Stimulated activated naive CD8-positive, alpha-beta T cell treated with anti-CD3 and anti-CD28 coated beads, Interleukin-15, Interleukin-2, amounts not matched to agents 100 ng/mL and 50 ng/mL, for 24 hours (primary cell): ENCODE data around the gene CEL.
"Not testable (repeated sequence)": the region's sequence is repeated elsewhere in the genome, so short reads cannot be mapped to it uniquely, and the experiment has no call there.

ENCODE experiments used
- H3K27ac Mint-ChIP-seq: one replicate; pipeline ENCODE4 v1.8.0; 2021; ENCODE audit warnings: mild to moderate bottlenecking, mixed read lengths
- H3K27me3 Mint-ChIP-seq: one replicate; pipeline ENCODE4 v1.8.0; 2021; ENCODE audit warnings: mixed read lengths
- H3K36me3 Mint-ChIP-seq: one replicate; pipeline ENCODE4 v1.8.0; 2021; ENCODE audit warnings: low read depth, mixed read lengths
- H3K4me1 Mint-ChIP-seq: one replicate; pipeline ENCODE4 v1.8.0; 2021; ENCODE audit warnings: low read depth, mixed read lengths
- H3K4me3 Mint-ChIP-seq: one replicate; pipeline ENCODE4 v1.8.0; 2021; ENCODE audit warnings: mild to moderate bottlenecking, mixed read lengths
- H3K9me3 Mint-ChIP-seq: one replicate; pipeline ENCODE4 v1.8.0; 2021; ENCODE audit warnings: mixed read lengths

Gene CEL

DNA sequence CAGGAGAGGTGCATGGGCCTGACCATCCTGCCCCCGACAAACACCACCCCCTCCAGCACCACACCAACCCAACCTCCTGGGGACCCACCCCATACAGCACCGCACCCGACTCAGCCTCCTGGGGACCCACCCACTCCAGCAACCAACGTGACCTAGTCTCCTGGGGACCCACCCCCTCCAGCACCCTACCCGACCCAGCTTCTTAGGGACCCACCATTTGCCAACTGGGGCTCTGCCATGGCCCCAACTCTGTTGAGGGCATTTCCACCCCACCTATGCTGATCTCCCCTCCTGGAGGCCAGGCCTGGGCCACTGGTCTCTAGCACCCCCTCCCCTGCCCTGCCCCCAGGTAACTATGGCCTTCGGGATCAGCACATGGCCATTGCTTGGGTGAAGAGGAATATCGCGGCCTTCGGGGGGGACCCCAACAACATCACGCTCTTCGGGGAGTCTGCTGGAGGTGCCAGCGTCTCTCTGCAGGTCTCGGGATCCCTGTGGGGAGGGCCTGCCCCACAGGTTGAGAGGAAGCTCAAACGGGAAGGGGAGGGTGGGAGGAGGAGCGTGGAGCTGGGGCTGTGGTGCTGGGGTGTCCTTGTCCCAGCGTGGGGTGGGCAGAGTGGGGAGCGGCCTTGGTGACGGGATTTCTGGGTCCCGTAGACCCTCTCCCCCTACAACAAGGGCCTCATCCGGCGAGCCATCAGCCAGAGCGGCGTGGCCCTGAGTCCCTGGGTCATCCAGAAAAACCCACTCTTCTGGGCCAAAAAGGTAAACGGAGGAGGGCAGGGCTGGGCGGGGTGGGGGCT, 4.6 kb downstream of the CEL start:
- H3K27me3 Mint-ChIP-seq: no peaks in the 10 kb centered on the region

DNA sequence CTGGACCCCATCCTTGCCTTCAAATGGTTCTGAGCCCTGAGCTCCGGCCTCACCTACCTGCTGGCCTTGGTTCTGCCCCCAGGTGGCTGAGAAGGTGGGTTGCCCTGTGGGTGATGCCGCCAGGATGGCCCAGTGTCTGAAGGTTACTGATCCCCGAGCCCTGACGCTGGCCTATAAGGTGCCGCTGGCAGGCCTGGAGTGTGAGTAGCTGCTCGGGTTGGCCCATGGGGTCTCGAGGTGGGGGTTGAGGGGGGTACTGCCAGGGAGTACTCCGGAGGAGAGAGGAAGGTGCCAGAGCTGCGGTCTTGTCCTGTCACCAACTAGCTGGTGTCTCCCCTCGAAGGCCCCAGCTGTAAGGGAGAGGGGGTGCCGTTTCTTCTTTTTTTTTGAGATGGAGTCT, 5.2 kb downstream of the CEL start:
- no peaks in the 10 kb centered on the region for H3K27me3 Mint-ChIP-seq
- H3K4me1 Mint-ChIP-seq: no peaks in the 10 kb centered on the region
- H3K9me3 Mint-ChIP-seq: no peaks in the 10 kb centered on the region
- no peak overlapping the region for H3K27ac Mint-ChIP-seq
- H3K4me3 Mint-ChIP-seq: no peak overlapping the region
- H3K36me3 Mint-ChIP-seq: no peaks in the 10 kb centered on the region

More for the DNA sequence above, 4.6 kb downstream of the CEL start:
- H3K27ac Mint-ChIP-seq: no peak overlapping the region
- no peak overlapping the region for H3K4me3 Mint-ChIP-seq
- no peaks in the 10 kb centered on the region for H3K36me3 Mint-ChIP-seq
- no peaks in the 10 kb centered on the region for H3K9me3 Mint-ChIP-seq
- peaks cover 1% of the 10 kb centered on the region for H3K4me1 Mint-ChIP-seq

DNA sequence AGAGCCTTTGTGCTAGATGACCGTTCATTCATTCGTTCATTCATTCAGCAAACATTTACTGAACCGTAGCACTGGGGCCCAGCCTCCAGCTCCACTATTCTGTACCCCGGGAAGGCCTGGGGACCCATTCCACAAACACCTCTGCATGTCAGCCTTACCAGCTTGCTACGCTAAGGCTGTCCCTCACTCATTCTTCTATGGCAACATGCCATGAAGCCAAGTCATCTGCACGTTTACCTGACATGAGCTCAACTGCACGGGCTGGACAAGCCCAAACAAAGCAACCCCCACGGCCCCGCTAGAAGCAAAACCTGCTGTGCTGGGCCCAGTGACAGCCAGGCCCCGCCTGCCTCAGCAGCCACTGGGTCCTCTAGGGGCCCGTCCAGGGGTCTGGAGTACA, 6.0 kb downstream of the CEL start:
- no peaks in the 10 kb centered on the region for H3K36me3 Mint-ChIP-seq
- no peaks in the 10 kb centered on the region for H3K9me3 Mint-ChIP-seq
- H3K27me3 Mint-ChIP-seq: no peaks in the 10 kb centered on the region
- H3K4me1 Mint-ChIP-seq: no peaks in the 10 kb centered on the region
- no peak overlapping the region for H3K27ac Mint-ChIP-seq
- no peak overlapping the region for H3K4me3 Mint-ChIP-seq

DNA sequence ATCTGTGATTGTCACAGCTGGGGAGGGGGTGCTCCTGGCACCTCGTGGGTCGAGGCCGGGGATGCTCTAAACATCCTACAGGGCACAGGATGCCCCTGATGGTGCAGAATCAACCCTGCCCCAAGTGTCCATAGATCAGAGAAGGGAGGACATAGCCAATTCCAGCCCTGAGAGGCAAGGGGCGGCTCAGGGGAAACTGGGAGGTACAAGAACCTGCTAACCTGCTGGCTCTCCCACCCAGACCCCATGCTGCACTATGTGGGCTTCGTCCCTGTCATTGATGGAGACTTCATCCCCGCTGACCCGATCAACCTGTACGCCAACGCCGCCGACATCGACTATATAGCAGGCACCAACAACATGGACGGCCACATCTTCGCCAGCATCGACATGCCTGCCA, 6.7 kb downstream of the CEL start:
- not testable (repeated sequence) for H3K36me3 Mint-ChIP-seq, H3K27ac Mint-ChIP-seq, H3K4me1 Mint-ChIP-seq

DNA sequence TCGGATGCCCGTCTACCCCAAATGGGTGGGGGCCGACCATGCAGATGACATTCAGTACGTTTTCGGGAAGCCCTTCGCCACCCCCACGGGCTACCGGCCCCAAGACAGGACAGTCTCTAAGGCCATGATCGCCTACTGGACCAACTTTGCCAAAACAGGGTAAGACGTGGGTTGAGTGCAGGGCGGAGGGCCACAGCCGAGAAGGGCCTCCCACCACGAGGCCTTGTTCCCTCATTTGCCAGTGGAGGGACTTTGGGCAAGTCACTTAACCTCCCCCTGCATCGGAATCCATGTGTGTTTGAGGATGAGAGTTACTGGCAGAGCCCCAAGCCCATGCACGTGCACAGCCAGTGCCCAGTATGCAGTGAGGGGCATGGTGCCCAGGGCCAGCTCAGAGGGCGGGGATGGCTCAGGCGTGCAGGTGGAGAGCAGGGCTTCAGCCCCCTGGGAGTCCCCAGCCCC, 8.8 kb downstream of the CEL start:
- not testable (repeated sequence) for H3K9me3 Mint-ChIP-seq, H3K36me3 Mint-ChIP-seq, H3K4me3 Mint-ChIP-seq, H3K27ac Mint-ChIP-seq, H3K27me3 Mint-ChIP-seq, H3K4me1 Mint-ChIP-seq

More for the DNA sequence above, 6.7 kb downstream of the CEL start:
- not testable (repeated sequence) for H3K9me3 Mint-ChIP-seq, H3K27me3 Mint-ChIP-seq, H3K4me3 Mint-ChIP-seq

DNA sequence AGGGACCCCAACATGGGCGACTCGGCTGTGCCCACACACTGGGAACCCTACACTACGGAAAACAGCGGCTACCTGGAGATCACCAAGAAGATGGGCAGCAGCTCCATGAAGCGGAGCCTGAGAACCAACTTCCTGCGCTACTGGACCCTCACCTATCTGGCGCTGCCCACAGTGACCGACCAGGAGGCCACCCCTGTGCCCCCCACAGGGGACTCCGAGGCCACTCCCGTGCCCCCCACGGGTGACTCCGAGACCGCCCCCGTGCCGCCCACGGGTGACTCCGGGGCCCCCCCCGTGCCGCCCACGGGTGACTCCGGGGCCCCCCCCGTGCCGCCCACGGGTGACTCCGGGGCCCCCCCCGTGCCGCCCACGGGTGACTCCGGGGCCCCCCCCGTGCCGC, 9.2 kb downstream of the CEL start:
- H3K4me3 Mint-ChIP-seq, H3K27me3 Mint-ChIP-seq, H3K36me3 Mint-ChIP-seq, H3K4me1 Mint-ChIP-seq, H3K27ac Mint-ChIP-seq, H3K9me3 Mint-ChIP-seq: not testable (repeated sequence)

DNA sequence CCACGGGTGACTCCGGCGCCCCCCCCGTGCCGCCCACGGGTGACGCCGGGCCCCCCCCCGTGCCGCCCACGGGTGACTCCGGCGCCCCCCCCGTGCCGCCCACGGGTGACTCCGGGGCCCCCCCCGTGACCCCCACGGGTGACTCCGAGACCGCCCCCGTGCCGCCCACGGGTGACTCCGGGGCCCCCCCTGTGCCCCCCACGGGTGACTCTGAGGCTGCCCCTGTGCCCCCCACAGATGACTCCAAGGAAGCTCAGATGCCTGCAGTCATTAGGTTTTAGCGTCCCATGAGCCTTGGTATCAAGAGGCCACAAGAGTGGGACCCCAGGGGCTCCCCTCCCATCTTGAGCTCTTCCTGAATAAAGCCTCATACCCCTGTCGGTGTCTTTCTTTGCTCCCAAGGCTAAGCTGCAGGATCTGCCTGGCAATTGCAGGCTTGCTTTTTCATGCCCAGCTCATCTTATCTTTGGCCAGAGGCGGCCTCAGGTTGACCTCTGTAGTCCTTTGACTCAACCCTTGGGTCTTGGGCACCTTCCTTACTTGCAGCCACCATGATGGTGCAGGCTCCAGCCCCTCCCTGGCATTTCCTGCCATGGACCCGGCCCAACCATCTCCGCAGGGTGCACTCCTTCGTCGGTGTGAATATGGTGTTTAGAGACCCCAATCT, 9.8 kb downstream of the CEL start:
- Mint-ChIP-seq H3K27me3 (no peaks in the 10 kb centered on the region), H3K36me3 (no peaks in the 10 kb centered on the region), H3K4me1 (no peaks in the 10 kb centered on the region), H3K9me3 (no peaks in the 10 kb centered on the region), H3K4me3 (peak overlapping the region; percentile 47), H3K27ac (peak overlapping the region; percentile 70)

DNA sequence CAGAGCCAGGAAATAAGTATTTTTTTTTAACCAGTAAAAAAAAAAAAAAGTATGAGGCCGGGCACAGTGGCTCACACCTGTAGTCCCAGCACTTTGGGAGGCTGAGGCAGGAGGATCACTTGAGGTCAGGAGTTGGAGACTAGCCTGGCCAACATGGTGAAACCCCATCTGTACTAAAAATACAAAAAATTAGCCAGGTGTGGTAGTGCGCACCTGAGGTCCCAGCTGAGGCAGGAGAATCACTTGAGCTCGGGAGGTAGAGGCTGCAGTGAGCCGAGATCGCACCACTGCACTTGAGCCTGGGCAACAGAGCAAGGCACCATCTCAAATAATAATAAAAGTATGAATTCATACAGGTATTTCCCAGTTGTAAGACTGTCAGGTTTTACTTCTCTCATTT, 10.4 kb downstream of the CEL start:
- not testable (repeated sequence) for H3K4me3 Mint-ChIP-seq, H3K27me3 Mint-ChIP-seq, H3K4me1 Mint-ChIP-seq, H3K27ac Mint-ChIP-seq, H3K36me3 Mint-ChIP-seq, H3K9me3 Mint-ChIP-seq

DNA sequence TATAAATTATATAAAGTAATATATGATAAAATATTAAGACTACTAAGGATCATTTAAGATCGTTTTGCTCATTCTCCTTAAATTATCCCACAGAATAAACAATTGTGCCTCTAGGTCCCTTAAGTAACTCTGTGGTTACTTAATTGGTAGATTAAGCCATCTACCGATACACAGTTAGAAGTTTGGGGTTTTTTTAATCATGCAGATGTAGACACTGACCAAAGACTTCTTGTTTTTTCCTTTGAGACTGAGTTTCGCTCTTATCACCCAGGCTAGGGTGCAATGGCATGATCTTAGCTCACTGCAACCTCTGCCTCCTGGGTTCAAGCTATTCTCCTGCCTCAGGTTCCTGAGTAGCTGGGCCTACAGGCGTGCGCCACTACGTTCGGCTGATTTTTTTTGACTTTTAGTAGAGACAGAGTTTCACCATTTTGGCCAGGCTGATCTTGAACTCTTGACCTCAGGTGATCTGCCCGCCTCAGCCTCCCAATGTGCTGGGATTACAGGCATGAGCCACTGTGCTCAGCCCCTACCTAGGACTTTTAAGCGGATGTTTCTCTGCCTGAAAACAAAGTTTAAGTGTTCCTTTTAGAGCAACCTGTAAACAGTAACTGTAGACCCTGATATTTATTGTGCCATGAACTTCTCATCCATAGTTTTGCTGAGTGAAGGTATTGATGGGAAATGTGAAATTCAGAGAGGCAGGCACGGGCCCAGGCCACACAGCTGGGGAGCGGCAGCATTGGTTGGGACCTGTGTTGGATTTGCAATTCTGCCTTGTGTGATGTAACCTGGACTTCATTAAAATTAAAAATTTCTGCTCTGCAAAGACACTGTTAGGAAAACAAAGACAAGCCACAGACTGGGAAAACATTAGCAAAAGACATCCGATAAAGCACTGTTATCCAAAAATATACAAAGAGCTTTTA, 11.6 kb downstream of the CEL start:
- Mint-ChIP-seq H3K4me1 (no peaks in the 10 kb centered on the region), H3K27me3 (no peaks in the 10 kb centered on the region), H3K36me3 (no peaks in the 10 kb centered on the region), H3K27ac (no peak overlapping the region), H3K4me3 (no peak overlapping the region), H3K9me3 (no peaks in the 10 kb centered on the region)

DNA sequence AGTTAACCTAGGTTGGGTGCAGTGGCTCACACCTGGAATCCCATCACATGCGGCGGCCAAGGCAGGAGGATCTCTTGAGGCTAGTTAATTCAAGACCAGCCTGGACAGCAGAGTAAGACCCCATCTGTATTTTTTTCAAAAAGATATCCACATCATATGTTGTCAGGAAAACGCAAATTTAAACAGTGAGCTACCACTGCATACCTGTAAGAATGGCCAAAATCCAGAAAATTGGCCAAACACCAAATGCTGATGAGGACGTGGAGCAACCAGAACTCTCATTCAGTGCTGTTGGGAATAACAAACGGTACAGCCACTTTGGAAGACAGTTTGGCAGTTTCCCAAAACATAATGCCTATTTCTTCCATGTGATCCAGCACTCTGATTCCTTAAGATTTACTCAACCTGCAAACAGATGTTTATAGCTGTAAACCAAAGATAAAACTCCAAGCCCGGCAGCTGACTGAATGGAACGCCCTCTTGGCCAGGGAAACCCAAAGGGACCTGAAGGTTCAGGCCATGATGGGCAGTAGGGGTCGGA, 12.4 kb downstream of the CEL start:
- no peak overlapping the region for H3K4me3 Mint-ChIP-seq
- no peaks in the 10 kb centered on the region for H3K27me3 Mint-ChIP-seq
- H3K27ac Mint-ChIP-seq: no peak overlapping the region
- no peaks in the 10 kb centered on the region for H3K9me3 Mint-ChIP-seq
- no peaks in the 10 kb centered on the region for H3K36me3 Mint-ChIP-seq
- H3K4me1 Mint-ChIP-seq: no peaks in the 10 kb centered on the region

DNA sequence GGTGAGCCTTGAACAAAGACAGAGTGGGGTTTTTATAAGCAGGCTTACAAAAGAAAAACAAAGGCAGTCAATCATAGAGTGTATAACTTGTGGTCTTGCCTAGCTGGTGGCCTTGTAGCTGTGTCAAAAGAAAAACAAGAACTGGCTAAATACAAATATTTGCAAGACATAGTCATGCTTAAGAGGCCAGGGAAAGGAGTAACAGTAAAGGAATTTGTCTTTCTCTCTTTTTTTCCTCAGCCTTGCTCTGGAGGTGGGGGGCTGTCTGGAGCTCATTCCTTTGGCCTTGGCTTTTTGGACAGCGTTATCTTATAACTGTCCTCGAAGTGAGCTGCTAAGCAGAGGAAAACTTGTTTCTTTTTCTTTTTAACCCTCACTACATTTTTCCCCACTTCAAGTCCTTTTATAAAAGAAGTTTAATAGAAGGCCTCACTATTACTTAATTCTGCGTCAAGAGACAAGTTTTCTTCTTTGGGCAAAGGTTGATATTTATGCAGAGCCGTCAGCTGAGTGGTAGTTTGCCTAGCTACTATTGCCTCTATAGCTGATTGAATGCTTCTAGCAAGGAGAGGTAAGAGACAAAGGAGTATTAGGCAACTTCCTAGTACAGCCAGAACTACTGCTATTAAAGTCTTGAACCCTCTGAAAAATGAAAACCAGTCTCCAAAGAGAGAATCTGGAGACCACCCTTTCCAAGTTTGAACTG, 14.3 kb downstream of the CEL start:
- no peaks in the 10 kb centered on the region for H3K27me3 Mint-ChIP-seq
- H3K4me1 Mint-ChIP-seq: no peaks in the 10 kb centered on the region
- H3K27ac Mint-ChIP-seq: no peak overlapping the region
- H3K4me3 Mint-ChIP-seq: no peak overlapping the region
- H3K9me3 Mint-ChIP-seq: no peaks in the 10 kb centered on the region
- no peaks in the 10 kb centered on the region for H3K36me3 Mint-ChIP-seq

DNA sequence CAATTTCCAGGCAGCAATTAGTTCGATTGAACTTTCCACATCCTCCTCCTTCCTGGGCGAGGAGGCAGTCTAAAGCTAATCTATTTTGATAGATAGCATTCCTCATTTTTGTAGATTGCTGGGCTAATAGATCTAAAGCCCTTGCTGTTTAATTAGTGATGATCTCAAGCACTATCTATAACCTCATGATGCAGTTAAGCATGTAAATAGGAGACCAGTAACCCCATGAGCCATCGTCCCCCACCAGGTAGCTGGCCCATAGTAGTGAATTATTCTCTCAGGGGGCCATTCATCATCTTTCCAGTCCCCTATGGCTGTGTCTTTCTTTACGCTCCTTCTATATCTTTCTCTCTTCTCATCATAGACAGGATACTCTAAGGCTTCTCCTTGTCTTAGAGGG, 14.9 kb downstream of the CEL start:
- Mint-ChIP-seq H3K27ac (no peak overlapping the region), H3K9me3 (no peaks in the 10 kb centered on the region), H3K27me3 (no peaks in the 10 kb centered on the region), H3K4me3 (no peak overlapping the region), H3K36me3 (no peaks in the 10 kb centered on the region), H3K4me1 (no peaks in the 10 kb centered on the region)

DNA sequence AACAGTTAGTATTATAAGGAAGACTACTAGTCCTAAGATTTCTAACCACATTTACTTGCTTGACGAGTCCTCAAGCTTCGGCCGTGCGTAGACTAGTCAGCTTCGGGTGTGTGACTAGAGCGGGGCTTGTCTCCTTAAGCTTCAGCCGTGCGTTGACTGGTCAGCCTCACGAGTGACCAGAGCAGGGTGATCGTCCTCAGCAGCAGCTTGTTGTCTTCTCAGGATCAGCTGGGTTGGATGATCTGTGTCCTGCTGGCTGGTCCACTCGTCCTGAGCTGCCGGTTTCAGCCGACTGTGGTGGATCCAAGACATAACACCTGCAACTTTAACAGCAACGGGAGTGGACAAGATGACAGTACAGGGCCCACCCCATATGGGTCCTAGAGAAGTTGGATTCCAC, 16.7 kb downstream of the CEL start:
- Mint-ChIP-seq H3K4me3 (no peak overlapping the region), H3K9me3 (no peaks in the 10 kb centered on the region), H3K36me3 (no peaks in the 10 kb centered on the region), H3K4me1 (no peaks in the 10 kb centered on the region), H3K27me3 (no peaks in the 10 kb centered on the region), H3K27ac (no peak overlapping the region)

DNA sequence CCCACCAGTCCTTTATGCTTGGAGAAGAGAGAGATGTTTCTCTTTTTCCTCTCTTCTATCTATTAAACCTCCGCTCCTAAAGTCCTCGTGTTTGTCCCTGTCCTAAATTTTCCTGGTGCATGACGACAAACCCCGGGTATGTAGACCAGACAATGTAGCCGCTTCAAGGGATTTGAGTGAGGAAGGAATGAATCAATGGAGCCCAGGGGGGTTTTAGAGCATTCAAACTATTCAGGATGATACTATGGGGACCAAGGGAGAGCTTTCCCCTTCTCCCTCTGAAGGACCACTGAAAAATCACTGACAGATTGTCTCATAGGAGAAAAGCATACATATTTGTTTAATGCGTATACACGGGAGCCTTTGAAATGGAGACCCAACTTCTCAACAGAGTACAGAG, 18.4 kb downstream of the CEL start:
- no peak overlapping the region for H3K27ac Mint-ChIP-seq
- H3K4me1 Mint-ChIP-seq: no peaks in the 10 kb centered on the region
- H3K36me3 Mint-ChIP-seq: no peaks in the 10 kb centered on the region
- H3K9me3 Mint-ChIP-seq: no peaks in the 10 kb centered on the region
- H3K4me3 Mint-ChIP-seq: no peak overlapping the region
- no peaks in the 10 kb centered on the region for H3K27me3 Mint-ChIP-seq
